NCI-H2171 treated with DMSO at 0.1 percent for 48 hours (cell line): Measurements from ENCODE around the gene CD83.
"Not testable (repeated sequence)": the region's sequence is repeated elsewhere in the genome, so short reads cannot be mapped to it uniquely, and the experiment has no call there.

Experiments used
- DNase-seq: peaks from one replicate; lab custom pipeline; 2025; lab: John Stamatoyannopoulos, UW

CD83 gene, protein sequence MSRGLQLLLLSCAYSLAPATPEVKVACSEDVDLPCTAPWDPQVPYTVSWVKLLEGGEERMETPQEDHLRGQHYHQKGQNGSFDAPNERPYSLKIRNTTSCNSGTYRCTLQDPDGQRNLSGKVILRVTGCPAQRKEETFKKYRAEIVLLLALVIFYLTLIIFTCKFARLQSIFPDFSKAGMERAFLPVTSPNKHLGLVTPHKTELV

DNA sequence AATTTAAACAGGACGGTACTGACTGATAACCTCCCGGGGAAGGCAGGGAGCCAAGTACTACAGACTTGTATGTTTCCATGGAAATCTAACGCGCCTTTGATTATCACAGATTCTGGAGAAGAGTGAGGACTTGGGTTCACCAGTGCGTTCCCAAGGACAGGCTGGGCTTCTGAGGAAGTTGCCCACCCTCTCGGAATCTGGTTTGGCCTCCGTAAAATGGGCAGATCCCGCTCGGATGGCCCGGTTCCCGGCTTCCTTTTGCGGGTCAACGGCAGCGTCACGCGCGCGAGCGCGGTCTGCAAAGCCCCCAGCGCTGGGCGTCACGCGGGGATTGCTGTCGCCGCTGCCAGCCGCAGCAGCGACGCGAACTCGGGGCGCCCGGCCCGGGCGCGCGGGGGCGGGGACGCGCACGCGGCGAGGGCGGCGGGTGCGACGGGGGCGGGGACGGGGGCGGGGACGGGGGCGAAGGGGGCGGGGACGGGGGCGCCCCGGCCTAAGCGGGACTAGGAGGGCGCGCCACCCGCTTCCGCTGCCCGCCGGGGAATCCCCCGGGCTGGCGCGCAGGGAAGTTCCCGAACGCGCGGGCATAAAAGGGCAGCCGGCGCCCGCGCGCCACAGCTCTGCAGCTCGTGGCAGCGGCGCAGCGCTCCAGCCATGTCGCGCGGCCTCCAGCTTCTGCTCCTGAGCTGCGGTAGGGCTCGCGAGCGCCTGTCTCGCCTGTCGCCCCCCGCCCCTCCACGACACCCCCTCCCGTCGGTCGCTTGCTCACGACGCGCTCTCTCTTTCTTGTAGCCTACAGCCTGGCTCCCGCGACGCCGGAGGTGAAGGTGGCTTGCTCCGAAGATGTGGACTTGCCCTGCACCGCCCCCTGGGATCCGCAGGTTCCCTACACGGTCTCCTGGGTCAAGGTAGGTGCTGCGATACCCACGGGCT is at the start of gene CD83:
Gene CD83, plus strand, starts transcription at position 615 of the 933 bp plus-strand sequence. Its CDS starts 40 bp downstream, at position 655.
- peak; percentile 69 for DNase-seq

- no peak for DNase-seq
These were observed 49.4 kb upstream of the CD83 start for GRCh38 chr6:14068133-14068532.

- no peak for DNase-seq
These were observed 48.9 kb upstream of the CD83 start for GRCh38 chr6:14068623-14069022.

- no peak for DNase-seq
These were observed 47.1 kb upstream of the CD83 start for GRCh38 chr6:14070457-14070856.

- DNase-seq = no peak
These were observed 45.5 kb upstream of the CD83 start for GRCh38 chr6:14072084-14072483.

DNA sequence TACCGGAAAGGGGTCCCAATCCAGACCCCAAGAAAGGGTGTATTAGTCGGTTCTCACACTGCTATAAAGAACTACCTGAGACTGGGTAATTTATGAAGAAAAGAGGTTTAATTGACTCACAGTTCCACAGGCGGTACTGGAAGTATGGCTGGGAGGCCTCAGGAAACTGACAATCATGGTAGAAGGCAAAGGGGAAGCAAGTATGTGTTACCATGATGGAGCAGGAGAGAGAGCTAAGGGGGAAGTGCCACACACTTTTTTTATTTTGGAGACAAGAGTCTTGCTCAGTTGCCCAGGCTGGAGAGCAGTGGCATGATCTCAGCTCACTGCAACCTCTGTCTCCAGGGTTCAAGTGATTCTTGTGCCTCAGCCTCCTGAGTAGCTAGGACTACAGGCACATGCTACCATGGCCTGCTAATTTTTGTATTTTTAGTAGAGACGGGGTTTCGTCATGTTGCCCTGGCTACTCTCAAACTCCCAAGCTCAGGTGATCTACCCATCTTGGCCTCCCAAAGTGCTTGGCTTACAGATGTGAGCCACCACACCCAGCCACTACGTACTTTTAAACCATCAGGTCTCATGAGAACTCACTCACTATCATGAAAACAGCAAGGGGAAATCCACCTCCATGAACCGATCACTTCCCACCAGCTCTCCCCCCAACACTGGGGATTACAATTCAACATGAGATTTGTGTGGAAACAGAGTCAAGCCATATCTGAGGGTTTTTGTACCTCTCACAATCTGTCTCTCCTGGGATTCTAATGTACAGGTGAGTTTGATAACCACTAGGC is 43.8 kb upstream of the CD83 start:
- not testable (repeated sequence) for DNase-seq

GRCh38 chr6:14074476-14075094 is 43.0 kb upstream of the CD83 start:
- no peak for DNase-seq

GRCh38 chr6:14075095-14075503 is 42.5 kb upstream of the CD83 start:
- DNase-seq = no peak

GRCh38 chr6:14077193-14077867 is 40.2 kb upstream of the CD83 start:
- no peak for DNase-seq

DNA sequence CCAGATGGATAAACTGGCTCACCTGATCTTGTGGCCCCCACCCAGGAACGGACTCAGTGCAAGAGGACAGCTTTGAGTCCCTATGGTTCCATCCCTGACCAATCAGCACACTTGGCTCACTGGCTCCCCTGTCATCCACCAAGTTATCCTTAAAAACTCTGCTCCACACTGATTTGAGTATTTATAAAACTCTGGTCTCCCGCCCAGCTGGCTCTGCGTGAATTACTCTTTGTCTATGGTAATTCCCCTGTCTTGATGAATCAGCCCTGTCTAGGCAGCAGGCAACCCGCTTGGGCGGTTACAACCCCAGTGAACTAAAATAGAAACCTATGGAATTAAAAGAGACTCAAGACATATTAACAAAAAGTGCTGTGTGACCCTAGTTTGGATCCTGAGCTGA is 38.1 kb upstream of the CD83 start:
- no peak for DNase-seq

- no peak for DNase-seq
These were observed 37.6 kb upstream of the CD83 start for GRCh38 chr6:14079971-14080370.

DNA sequence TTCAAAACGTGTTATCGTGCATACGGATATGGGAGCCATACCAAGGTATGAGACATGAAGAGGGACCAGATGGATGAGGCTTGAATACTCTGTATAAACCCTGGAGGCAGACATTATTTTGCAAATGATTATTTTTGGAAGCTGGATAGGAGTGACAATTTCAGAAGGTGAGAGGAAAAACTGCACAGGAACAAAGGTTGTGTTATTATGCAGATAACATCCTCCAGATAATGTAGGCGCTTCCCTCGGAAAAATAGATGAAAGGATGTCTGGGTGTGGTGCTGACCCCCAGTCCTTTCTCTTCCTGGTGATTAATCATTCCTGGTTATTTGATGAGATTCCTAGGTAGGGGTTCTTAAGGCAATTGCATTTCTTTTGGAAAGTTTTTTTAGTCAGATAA is 36.4 kb upstream of the CD83 start:
- no peak for DNase-seq

GRCh38 chr6:14082771-14083170 is 34.8 kb upstream of the CD83 start:
- DNase-seq = no peak

DNA sequence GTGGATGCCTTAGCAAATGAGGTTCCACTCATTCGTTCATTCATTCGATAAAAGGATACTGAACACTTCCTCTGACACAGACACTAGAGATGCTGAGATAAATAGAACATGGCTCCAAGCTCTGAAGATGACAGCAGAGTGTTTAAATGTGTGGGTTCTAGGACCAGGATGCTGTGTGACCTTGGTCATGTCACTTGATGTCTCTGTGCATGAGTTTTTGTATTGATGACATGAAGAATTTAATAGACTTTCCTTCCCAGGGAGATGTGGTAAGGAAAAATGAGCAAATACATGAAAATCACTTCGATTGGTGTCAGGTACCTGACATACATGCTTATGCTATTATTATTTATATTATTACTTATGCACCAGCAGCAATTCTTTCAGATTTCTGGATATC is 34.3 kb upstream of the CD83 start:
- DNase-seq = no peak

GRCh38 chr6:14083751-14084150 is 33.8 kb upstream of the CD83 start:
- DNase-seq = no peak

DNA sequence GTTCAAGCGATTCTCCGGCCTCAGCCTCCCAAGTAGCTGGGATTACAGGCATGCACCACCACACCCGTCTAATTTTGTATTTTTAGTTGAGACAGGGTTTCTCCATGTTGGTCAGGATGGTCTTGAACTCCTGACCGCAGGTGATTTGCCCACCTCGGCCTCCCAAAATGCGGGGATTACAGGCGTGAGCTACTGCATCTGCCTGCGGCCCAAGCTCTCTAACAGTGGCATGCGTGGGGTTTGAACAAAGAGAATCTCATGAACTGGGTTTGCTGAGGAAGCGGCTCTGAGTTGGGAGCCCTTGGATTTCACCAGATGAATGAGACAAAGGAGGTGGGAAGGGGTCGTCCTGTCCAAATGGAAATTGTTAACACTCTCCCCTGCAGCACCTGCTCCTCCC is 33.2 kb upstream of the CD83 start:
- DNase-seq = no peak

DNA sequence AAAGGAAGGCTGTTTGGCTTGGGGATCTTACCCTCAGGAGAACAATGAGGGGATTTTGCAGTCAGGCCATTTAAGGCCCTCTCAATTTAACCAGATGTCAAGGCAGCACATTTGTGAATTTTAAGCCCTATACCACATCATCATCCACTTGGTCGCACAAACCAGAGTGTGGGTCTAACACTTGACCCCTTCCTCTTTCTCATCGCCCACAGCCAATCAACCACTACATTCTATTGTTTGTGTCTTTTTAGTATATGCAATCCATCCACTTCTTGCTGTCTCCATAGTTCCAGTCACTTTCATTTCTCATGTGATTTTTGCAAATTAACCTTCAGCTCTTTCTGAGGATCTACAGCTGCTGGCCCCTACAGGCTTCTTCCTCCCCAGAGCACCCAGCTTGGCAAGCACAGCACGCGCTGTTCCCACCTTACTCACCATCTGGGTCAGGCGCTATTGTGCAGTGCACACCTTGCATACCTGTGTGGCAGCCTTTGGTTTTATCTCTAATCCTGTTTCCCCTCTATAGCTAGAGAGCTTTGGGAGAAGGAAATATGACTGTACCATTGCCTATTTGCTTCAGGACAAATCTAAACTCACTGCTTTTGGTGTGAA is 32.3 kb upstream of the CD83 start:
- no peak for DNase-seq

GRCh38 chr6:14086701-14087100 is 30.9 kb upstream of the CD83 start:
- no peak for DNase-seq

- no peak for DNase-seq
These were observed 28.9 kb upstream of the CD83 start for GRCh38 chr6:14088600-14089192.

GRCh38 chr6:14089224-14089623 is 28.3 kb upstream of the CD83 start:
- DNase-seq = no peak
